Astrocyte (in vitro differentiated cells and primary cell): ENCODE measurements around the gene TOMM5. TPM values are rescaled to one million over a fixed set of nuclear protein-coding genes. Genes with fewer than 3 reads are reported as not detected.

Experiments used
- DNase-seq: peaks from one replicate; pipeline ENCODE4 v3.0.0-alpha.2; 2010; ENCODE audit warnings: low read depth
- FAIRE-seq: peaks from 2 replicates; lab custom pipeline; 2011; peaks lifted over from hg19 to GRCh38; lab: Jason Lieb, UNC
- H2AFZ ChIP-seq: 2 replicates; pipeline ENCODE4 v1.6.0; 2012; ENCODE audit warnings: low read depth, low read length, inconsistent platforms
- H3K27ac ChIP-seq: 2 replicates; pipeline ENCODE4 v1.5.1; 2011; ENCODE audit warnings: low read depth, low read length, inconsistent platforms
- H3K27me3 ChIP-seq: 2 replicates; pipeline ENCODE4 v1.6.0; 2011; ENCODE audit warnings: low read length, inconsistent platforms; ENCODE audit not compliant: insufficient read depth
- H3K36me3 ChIP-seq: 2 replicates; pipeline ENCODE4 v1.5.1; 2011; ENCODE audit warnings: low read length, inconsistent platforms; ENCODE audit not compliant: insufficient read depth
- H3K4me1 ChIP-seq: 2 replicates; pipeline ENCODE4 v1.5.1; 2011; ENCODE audit warnings: low read length, inconsistent platforms; ENCODE audit not compliant: insufficient read depth
- H3K4me2 ChIP-seq: 2 replicates; pipeline ENCODE4 v1.6.0; 2012; ENCODE audit warnings: low read length, inconsistent platforms
- H3K4me3 ChIP-seq: 2 replicates; pipeline ENCODE4 v1.5.1; 2011; ENCODE audit warnings: low read depth, mild to moderate bottlenecking, low read length, inconsistent platforms; ENCODE audit not compliant: insufficient read depth
- H3K79me2 ChIP-seq: 2 replicates; pipeline ENCODE4 v1.6.0; 2012; ENCODE audit warnings: mild to moderate bottlenecking, low read length, inconsistent platforms; ENCODE audit not compliant: insufficient read depth
- H3K9ac ChIP-seq: 2 replicates; pipeline ENCODE4 v1.6.0; 2012; ENCODE audit warnings: mild to moderate bottlenecking, low read length, inconsistent platforms
- H3K9me3 ChIP-seq: 2 replicates; pipeline ENCODE4 v1.5.1; 2012; ENCODE audit warnings: low read depth, mild to moderate bottlenecking, low read length, inconsistent platforms; ENCODE audit not compliant: insufficient read depth
- H4K20me1 ChIP-seq: 2 replicates; pipeline ENCODE4 v1.6.0; 2012; ENCODE audit warnings: low read length, inconsistent platforms; ENCODE audit not compliant: insufficient read depth
- H3K27ac Mint-ChIP-seq: one replicate; pipeline ENCODE4 v1.8.0; 2021; ENCODE audit warnings: mild to moderate bottlenecking, mixed read lengths; ENCODE audit not compliant: unreplicated experiment
- H3K27me3 Mint-ChIP-seq: one replicate; pipeline ENCODE4 v1.8.0; 2021; ENCODE audit warnings: low read depth, mixed read lengths; ENCODE audit not compliant: unreplicated experiment
- H3K36me3 Mint-ChIP-seq: one replicate; pipeline ENCODE4 v1.8.0; 2021; ENCODE audit warnings: low read depth, mixed read lengths; ENCODE audit not compliant: unreplicated experiment
- H3K4me1 Mint-ChIP-seq: one replicate; pipeline ENCODE4 v1.8.0; 2021; ENCODE audit warnings: low read depth, mixed read lengths; ENCODE audit not compliant: unreplicated experiment
- H3K4me3 Mint-ChIP-seq: one replicate; pipeline ENCODE4 v1.8.0; 2021; ENCODE audit warnings: mild to moderate bottlenecking, moderate library complexity, mixed read lengths; ENCODE audit not compliant: unreplicated experiment
- H3K9me3 Mint-ChIP-seq: one replicate; pipeline ENCODE4 v1.8.0; 2021; ENCODE audit warnings: mild to moderate bottlenecking, mixed read lengths; ENCODE audit not compliant: unreplicated experiment
- EZH2 ChIP-seq: IDR thresholded peaks from 2 replicates; pipeline ENCODE4 v1.6.1; 2012; ENCODE audit warnings: mild to moderate bottlenecking, low read length, inconsistent platforms; ENCODE audit not compliant: insufficient read depth
- total RNA-seq: library from RNA; stranded (reverse); gene quantifications from 2 replicates; pipeline ENCODE4 v1.2.1, GENCODE V29; 2021
- TF ChIP-seq, protein P1 (sequence below): IDR thresholded peaks from 2 replicates; pipeline ENCODE4 v1.5.1; 2011; ENCODE audit warnings: low read depth, mild to moderate bottlenecking, inconsistent platforms, low read length, moderate library complexity; ENCODE audit not compliant: insufficient read depth

Gene TOMM5
- total RNA-seq, 1 donor from 2014 or later: 137 TPM

DNA sequence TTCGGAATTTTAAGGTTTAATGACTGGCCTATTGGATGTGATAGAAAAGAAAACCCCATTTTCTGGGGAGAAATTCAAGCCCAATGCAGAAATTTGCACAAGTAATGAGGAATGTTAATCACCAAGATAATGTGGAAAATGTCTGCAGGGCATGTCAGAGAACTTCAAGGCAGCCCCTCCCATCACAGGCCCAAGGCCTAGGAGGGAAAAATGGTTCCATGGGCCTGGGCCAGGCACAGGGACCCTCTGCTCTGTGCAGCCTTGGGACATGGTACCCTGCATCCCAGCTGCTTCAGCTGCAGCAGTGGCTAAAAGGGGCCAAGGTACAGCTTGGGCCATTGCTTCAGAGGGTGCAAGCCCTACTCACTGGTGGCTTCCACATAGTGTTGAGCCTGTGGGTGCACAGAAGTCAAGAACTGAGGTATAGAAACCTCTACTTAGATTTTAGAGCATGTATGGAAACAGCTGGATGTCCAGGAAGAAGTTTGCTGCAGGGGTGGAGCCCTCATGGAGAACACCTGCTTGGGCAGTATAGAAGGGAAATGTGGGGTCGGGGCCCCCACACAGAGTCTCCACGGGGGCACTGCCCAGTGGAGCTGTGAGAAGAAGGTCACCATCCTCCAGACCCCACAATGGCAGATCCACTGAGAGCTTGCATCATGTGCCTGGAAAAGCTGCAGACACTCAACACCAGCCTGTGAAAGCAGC is 28.4 kb downstream of the TOMM5 start:
- Mint-ChIP-seq H3K9me3 (peaks cover 5% of the 10 kb centered on the region), H3K36me3 (peaks cover 18% of the 10 kb centered on the region)

DNA sequence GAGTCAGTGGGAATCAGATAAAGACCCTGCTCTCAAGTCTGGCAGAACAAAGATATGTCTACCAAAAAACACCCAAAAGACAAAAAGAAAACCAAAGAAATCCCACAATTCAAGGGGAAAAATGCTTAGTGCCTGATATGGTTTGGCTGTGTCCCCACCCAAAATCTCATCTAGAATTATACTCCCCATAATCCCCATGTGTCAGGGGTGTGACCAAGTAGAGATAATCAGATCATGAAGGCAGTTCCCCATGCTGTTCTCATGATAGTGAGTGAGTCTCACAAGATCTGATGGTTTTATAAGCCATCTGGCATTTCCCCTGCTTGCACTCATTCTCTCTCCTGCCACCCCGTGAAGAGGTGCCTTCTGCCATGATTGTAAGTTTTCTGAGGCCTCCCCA is 29.6 kb downstream of the TOMM5 start:
- no peaks in the 10 kb centered on the region for H3K4me1 Mint-ChIP-seq
- no peak overlapping the region for H2AFZ ChIP-seq
- H3K27ac Mint-ChIP-seq: no peak overlapping the region
- peaks cover 14% of the 10 kb centered on the region for H4K20me1 ChIP-seq
- no peak overlapping the region for H3K4me3 ChIP-seq
- FAIRE-seq (no peak), DNase-seq (no peak)
- TF ChIP-seq, protein P1, sequence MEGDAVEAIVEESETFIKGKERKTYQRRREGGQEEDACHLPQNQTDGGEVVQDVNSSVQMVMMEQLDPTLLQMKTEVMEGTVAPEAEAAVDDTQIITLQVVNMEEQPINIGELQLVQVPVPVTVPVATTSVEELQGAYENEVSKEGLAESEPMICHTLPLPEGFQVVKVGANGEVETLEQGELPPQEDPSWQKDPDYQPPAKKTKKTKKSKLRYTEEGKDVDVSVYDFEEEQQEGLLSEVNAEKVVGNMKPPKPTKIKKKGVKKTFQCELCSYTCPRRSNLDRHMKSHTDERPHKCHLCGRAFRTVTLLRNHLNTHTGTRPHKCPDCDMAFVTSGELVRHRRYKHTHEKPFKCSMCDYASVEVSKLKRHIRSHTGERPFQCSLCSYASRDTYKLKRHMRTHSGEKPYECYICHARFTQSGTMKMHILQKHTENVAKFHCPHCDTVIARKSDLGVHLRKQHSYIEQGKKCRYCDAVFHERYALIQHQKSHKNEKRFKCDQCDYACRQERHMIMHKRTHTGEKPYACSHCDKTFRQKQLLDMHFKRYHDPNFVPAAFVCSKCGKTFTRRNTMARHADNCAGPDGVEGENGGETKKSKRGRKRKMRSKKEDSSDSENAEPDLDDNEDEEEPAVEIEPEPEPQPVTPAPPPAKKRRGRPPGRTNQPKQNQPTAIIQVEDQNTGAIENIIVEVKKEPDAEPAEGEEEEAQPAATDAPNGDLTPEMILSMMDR: no peak
- TF ChIP-seq EZH2: no peak
- H3K79me2 ChIP-seq: no peaks in the 10 kb centered on the region
- H3K27me3 ChIP-seq: no peaks in the 10 kb centered on the region
- peaks cover 8% of the 10 kb centered on the region for H3K9me3 ChIP-seq
- no peaks in the 10 kb centered on the region for H3K36me3 ChIP-seq
- peaks cover 5% of the 10 kb centered on the region for H3K9me3 Mint-ChIP-seq
- peaks cover 16% of the 10 kb centered on the region for H3K36me3 Mint-ChIP-seq
- no peaks in the 10 kb centered on the region for H3K4me1 ChIP-seq
- H3K4me3 Mint-ChIP-seq: no peak overlapping the region
- no peaks in the 10 kb centered on the region for H3K27me3 Mint-ChIP-seq
- H3K27ac ChIP-seq: no peak overlapping the region
- no peak overlapping the region for H3K9ac ChIP-seq
- no peak overlapping the region for H3K4me2 ChIP-seq

More for the DNA sequence above, 28.4 kb downstream of the TOMM5 start:
- no peak overlapping the region for H3K27ac Mint-ChIP-seq
- H3K27me3 Mint-ChIP-seq: no peaks in the 10 kb centered on the region
- H4K20me1 ChIP-seq: peaks cover 20% of the 10 kb centered on the region
- H3K36me3 ChIP-seq: no peaks in the 10 kb centered on the region
- H3K27me3 ChIP-seq: no peaks in the 10 kb centered on the region
- H3K27ac ChIP-seq: no peak overlapping the region
- no peak overlapping the region for H3K9ac ChIP-seq
- H3K9me3 ChIP-seq: peaks cover 8% of the 10 kb centered on the region
- no peak for DNase-seq
- no peak overlapping the region for H3K4me3 Mint-ChIP-seq
- FAIRE-seq: no peak
- TF ChIP-seq, protein P1: no peak
- no peak overlapping the region for H2AFZ ChIP-seq
- H3K4me2 ChIP-seq: no peak overlapping the region
- H3K4me1 Mint-ChIP-seq: no peaks in the 10 kb centered on the region
- no peak overlapping the region for H3K4me3 ChIP-seq
- H3K79me2 ChIP-seq: peaks cover 3% of the 10 kb centered on the region
- no peaks in the 10 kb centered on the region for H3K4me1 ChIP-seq

DNA sequence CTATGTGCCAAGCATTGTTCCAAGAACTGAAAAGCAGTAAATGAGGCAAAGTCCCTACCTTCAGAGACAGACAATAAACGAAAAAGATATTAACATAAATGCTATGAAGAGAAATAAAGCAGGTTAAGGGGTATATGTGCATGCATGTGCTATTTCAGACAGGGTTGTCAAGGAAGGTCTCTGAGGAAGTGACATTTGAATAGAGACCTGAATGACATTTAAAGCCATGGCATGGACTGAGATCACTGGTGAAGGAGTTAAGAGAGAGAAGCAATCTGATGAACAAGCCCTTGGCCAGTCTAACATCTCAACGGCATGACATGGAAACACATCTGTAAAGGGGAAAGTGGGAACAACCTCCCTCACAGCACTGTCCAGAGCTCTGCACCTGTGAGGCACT is 30.7 kb downstream of the TOMM5 start:
- Histone ChIP-seq H2AFZ (no peak overlapping the region), H3K36me3 (no peaks in the 10 kb centered on the region), H3K4me2 (no peak overlapping the region), H4K20me1 (peaks cover 14% of the 10 kb centered on the region), H3K9me3 (peaks cover 8% of the 10 kb centered on the region), H3K4me3 (no peak overlapping the region), H3K79me2 (no peaks in the 10 kb centered on the region), H3K27ac (no peak overlapping the region), H3K9ac (no peak overlapping the region), H3K27me3 (no peaks in the 10 kb centered on the region), H3K4me1 (no peaks in the 10 kb centered on the region)
- TF ChIP-seq, protein P1: no peak
- no peak for FAIRE-seq
- DNase-seq: no peak
- Mint-ChIP-seq H3K4me1 (no peaks in the 10 kb centered on the region), H3K27ac (no peak overlapping the region), H3K27me3 (no peaks in the 10 kb centered on the region), H3K36me3 (peaks cover 15% of the 10 kb centered on the region), H3K9me3 (peaks cover 5% of the 10 kb centered on the region), H3K4me3 (no peak overlapping the region)
